A673 (cell line): ENCODE data around the gene SPTLC3. TPM values are rescaled to one million over a fixed set of nuclear protein-coding genes. Genes with fewer than 3 reads are reported as not detected.

Source experiments
- BruUV-seq: library from RNA; stranded (reverse); fragments of 400-500 nt; replicated peaks from 2 replicates; lab custom pipeline; 2021; lab: Mats Ljungman, UMichigan
- CTCF ChIA-PET: fragments of 300-600 bp; sonication (Branson Sonifier 250); formaldehyde crosslinking; loops from one replicate; lab custom pipeline; 2022; ENCODE audit warnings: antibody characterized with exemption; lab: Charles Lee
- POLR2A ChIA-PET: fragments of 300-600 bp; sonication (Branson Sonifier 250); formaldehyde crosslinking; loops from one replicate; lab custom pipeline; 2022; ENCODE audit warnings: antibody characterized with exemption; ENCODE audit not compliant: low non-redundant PET; lab: Charles Lee
- DNase-seq: peaks from one replicate; pipeline ENCODE4 v3.0.0-alpha.2; 2015; ENCODE audit warnings: low spot score
- H3K27ac ChIP-seq: fragments of 200-600 bp; sonication (generic); 2 replicates; pipeline ENCODE4 v1.5.1; 2016; ENCODE audit warnings: mixed run types, low read depth, mild to moderate bottlenecking, mixed read lengths, antibody characterized with exemption, low read length; ENCODE audit not compliant: poor library complexity, severe bottlenecking
- H3K27me3 ChIP-seq: fragments of 200-600 bp; sonication (generic); replicated peaks from 2 replicates; pipeline ENCODE4 v1.6.1; 2017; ENCODE audit warnings: mixed run types, low read depth, mild to moderate bottlenecking, mixed read lengths, antibody characterized with exemption, low read length; ENCODE audit not compliant: insufficient read depth, poor library complexity
- H3K36me3 ChIP-seq: fragments of 200-600 bp; sonication (generic); 2 replicates; pipeline ENCODE4 v1.6.1; 2016; ENCODE audit warnings: mixed run types, mild to moderate bottlenecking, mixed read lengths, antibody characterized with exemption, low read length; ENCODE audit not compliant: insufficient read depth, poor library complexity, severe bottlenecking
- H3K4me1 ChIP-seq: fragments of 200-600 bp; sonication (generic); 2 replicates; pipeline ENCODE4 v1.6.1; 2017; ENCODE audit warnings: mixed run types, mild to moderate bottlenecking, mixed read lengths, antibody characterized with exemption, low read length; ENCODE audit not compliant: insufficient read depth, poor library complexity, severe bottlenecking
- H3K4me3 ChIP-seq: fragments of 200-600 bp; sonication (generic); 2 replicates; pipeline ENCODE4 v1.5.1; 2016; ENCODE audit warnings: low read depth, mixed run types, mild to moderate bottlenecking, mixed read lengths, low read length; ENCODE audit not compliant: poor library complexity, severe bottlenecking
- H3K9me3 ChIP-seq: fragments of 200-600 bp; sonication (generic); 2 replicates; pipeline ENCODE4 v1.6.1; 2016; ENCODE audit warnings: mixed run types, low read depth, mild to moderate bottlenecking, mixed read lengths, antibody characterized with exemption, low read length; ENCODE audit not compliant: poor library complexity, severe bottlenecking
- EZH2 ChIP-seq: fragments of 200-600 bp; sonication (generic); IDR thresholded peaks from 2 replicates; pipeline ENCODE4 v1.6.1; 2017; ENCODE audit warnings: borderline replicate concordance, low read depth, mild to moderate bottlenecking, mixed read lengths, antibody characterized with exemption, low read length; ENCODE audit not compliant: poor library complexity, severe bottlenecking
- intact Hi-C: fragments of 100-400 bp; cut with micrococcal nuclease; formaldehyde crosslinking; loops from one replicate; pipeline ENCODE4 v1.10.0; 2022; ENCODE audit not compliant: unreplicated experiment
- total RNA-seq: library from RNA; stranded (reverse); gene quantifications from 2 replicates; pipeline ENCODE4 v1.2.3, GENCODE V29; 2021
- TF ChIP-seq, protein P1 (sequence below): fragments of 300-800, 200-600 bp; sonication (generic); conservative IDR thresholded peaks from 2 replicates; pipeline ENCODE4 v1.5.1; 2017; ENCODE audit warnings: low read depth, mild to moderate bottlenecking, antibody characterized with exemption, low read length, moderate library complexity, mixed read lengths

Gene SPTLC3
- total RNA-seq, 1 experiment from 2014 or later, result 0.06 TPM

DNA sequence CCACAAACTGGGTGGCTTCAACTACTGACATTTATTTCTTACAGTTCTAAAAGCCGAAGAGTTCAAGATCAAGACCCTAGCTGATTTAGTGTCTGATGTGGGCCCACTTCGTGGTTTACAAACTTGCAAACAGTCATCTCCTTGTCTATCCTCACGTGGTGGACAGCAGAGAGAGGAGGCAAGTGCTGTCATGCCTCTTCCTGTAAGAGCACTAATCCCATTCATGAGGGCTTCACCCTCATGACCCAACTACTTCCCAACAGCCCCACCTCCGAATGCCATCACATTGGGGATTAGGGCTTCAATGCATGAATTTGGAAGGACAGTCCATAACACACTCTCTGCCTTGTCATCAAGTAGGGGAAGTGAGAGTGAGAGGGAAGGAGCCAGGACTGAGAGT is 196.7 kb downstream of the SPTLC3 start:
- Histone ChIP-seq H3K4me3 (no peak overlapping the region), H3K36me3 (no peaks in the 10 kb centered on the region), H3K4me1 (no peaks in the 10 kb centered on the region), H3K9me3 (no peaks in the 10 kb centered on the region), H3K27me3 (no peaks in the 10 kb centered on the region), H3K27ac (no peak overlapping the region)
- ChIA-PET CTCF (no interaction called here), POLR2A (no interaction called here)
- TF ChIP-seq EZH2, result no peak
- TF ChIP-seq, protein P1, sequence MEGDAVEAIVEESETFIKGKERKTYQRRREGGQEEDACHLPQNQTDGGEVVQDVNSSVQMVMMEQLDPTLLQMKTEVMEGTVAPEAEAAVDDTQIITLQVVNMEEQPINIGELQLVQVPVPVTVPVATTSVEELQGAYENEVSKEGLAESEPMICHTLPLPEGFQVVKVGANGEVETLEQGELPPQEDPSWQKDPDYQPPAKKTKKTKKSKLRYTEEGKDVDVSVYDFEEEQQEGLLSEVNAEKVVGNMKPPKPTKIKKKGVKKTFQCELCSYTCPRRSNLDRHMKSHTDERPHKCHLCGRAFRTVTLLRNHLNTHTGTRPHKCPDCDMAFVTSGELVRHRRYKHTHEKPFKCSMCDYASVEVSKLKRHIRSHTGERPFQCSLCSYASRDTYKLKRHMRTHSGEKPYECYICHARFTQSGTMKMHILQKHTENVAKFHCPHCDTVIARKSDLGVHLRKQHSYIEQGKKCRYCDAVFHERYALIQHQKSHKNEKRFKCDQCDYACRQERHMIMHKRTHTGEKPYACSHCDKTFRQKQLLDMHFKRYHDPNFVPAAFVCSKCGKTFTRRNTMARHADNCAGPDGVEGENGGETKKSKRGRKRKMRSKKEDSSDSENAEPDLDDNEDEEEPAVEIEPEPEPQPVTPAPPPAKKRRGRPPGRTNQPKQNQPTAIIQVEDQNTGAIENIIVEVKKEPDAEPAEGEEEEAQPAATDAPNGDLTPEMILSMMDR, result no peak
- intact Hi-C loops, result no loop called here
- BruUV-seq, result no TSS peak
- DNase-seq, result no peak

DNA sequence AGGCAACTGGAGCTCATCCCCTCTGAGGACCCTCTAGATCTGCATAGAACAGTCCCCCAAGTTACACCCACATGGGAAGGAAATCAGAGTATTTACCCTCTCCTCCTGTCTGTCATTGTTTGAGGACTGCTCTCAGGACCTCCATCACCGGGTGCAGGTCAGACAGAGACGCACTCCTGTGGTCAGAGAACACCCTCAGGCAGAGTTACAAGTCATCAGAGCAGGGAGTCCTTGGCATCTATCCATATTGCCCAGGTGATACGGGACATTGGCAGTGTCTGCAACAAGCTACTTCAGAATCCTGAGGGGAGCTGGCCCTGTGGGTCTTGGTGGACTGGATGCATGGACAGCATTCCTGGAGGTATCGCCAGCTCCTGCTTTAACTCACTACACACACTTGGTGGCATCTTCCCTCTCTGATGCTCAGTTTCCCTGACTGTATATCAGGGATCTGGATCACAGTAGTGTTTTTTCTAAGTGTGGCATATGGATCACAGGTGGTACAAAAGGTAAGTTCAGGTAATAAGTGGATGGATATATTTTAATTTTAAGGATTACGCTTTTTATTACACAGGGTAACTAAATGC is 197.2 kb downstream of the SPTLC3 start:
- no TSS peak for BruUV-seq
- no peaks in the 10 kb centered on the region for H3K27me3 ChIP-seq
- no peak overlapping the region for H3K4me3 ChIP-seq
- no peak overlapping the region for H3K27ac ChIP-seq
- intact Hi-C loops, result no loop called here
- no peaks in the 10 kb centered on the region for H3K4me1 ChIP-seq
- POLR2A ChIA-PET, result no interaction called here
- no peaks in the 10 kb centered on the region for H3K36me3 ChIP-seq
- no peaks in the 10 kb centered on the region for H3K9me3 ChIP-seq
- no peak for TF ChIP-seq EZH2
- TF ChIP-seq, protein P1, result no peak
- DNase-seq, result no peak
- CTCF ChIA-PET, result no interaction called here

DNA sequence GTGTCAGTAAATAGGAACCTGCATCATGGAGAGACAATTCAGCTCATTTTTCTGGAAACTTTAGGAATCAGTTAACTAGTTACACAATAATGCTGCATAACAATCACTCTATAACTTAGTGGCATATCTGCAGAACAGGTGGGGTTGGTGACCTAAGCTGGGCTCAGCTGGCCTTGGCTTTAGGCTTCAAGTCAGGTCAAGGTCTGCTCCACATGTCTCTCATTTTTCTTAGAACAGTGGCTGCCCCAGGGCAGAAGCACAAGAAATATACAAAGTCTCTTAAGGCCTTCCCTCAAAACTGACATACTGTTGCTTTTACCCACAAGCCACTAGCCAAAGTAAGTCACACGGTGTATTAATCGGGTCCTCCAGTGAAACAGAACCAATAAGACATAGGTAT is 198.2 kb downstream of the SPTLC3 start:
- H3K9me3 ChIP-seq, result no peaks in the 10 kb centered on the region
- ChIA-PET POLR2A (no interaction called here), CTCF (no interaction called here)
- TF ChIP-seq, protein P1, result no peak
- no peak for TF ChIP-seq EZH2
- no TSS peak for BruUV-seq
- no peaks in the 10 kb centered on the region for H3K27me3 ChIP-seq
- intact Hi-C loops, result no loop called here
- no peak overlapping the region for H3K4me3 ChIP-seq
- H3K27ac ChIP-seq, result no peak overlapping the region
- no peak for DNase-seq
- H3K4me1 ChIP-seq, result no peaks in the 10 kb centered on the region
- no peaks in the 10 kb centered on the region for H3K36me3 ChIP-seq
